GM12801 (cell line): ENCODE measurements around the gene BCL3.

Experiments used
- CTCF ChIP-seq: IDR thresholded peaks from one replicate; pipeline ENCODE4 v1.5.1; 2011; ENCODE audit warnings: control low read depth; ENCODE audit not compliant: insufficient read length; ENCODE audit errors: extremely low read depth

BCL3 gene

GRCh38 chr19:44741258-44741731 lies 7.2 kb upstream of the BCL3 start:
- no peak for TF ChIP-seq CTCF

GRCh38 chr19:44741841-44742329 lies 6.6 kb upstream of the BCL3 start:
- TF ChIP-seq CTCF: no peak

- TF ChIP-seq CTCF: no peak
Observed at GRCh38 chr19:44742330-44743061, 6.0 kb upstream of the BCL3 start.

GRCh38 chr19:44744871-44745332 lies 3.6 kb upstream of the BCL3 start:
- no peak for TF ChIP-seq CTCF

GRCh38 chr19:44745341-44745831 lies 3.1 kb upstream of the BCL3 start:
- TF ChIP-seq CTCF: no peak

GRCh38 chr19:44745887-44746600 lies 2.5 kb upstream of the BCL3 start:
- no peak for TF ChIP-seq CTCF

- TF ChIP-seq CTCF: no peak
Observed at GRCh38 chr19:44746616-44746945, 1.9 kb upstream of the BCL3 start.
